Measurements from ENCODE around the gene ZNF91. TPM values are rescaled to one million over a fixed set of nuclear protein-coding genes. Genes with fewer than 3 reads are reported as not detected.

ZNF91 gene
- total RNA-seq, 1 experiment from 2014 or later, result 43.5 TPM

DNA sequence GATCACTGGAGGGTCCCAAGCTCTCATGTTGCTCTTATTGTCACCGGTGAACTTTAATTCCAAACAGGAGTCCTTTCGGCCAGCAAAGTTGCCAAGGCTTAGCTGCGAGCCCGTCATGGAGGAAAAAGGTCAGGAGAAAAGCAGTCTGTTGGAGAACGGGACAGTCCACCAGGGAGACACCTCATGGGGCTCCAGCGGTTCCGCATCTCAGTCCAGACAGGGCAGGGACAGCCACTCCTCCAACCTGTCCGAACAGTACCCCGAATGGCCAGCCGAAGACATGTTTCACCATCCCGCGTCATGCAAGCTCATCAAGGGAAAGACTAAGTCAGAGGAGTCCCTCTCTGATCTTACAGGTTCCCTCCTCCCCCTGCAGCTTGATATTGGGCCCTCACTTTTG is 10.4 kb downstream of the ZNF91 start:
- Histone ChIP-seq H4K91ac (ENCODE audit: insufficient read length, low read depth, low read length) (no peak overlapping the region), H3K27me3 (ENCODE audit: insufficient read depth, low read length) (no peaks in the 10 kb centered on the region), H3K79me1 (ENCODE audit: insufficient read depth, low read depth, low read length, poor library complexity, severe bottlenecking) (peaks cover 14% of the 10 kb centered on the region), H3K23ac (ENCODE audit: insufficient read length, low read depth, low read length) (no peak overlapping the region), H4K8ac (replicated peaks; ENCODE audit: insufficient read length, low read depth, low read length) (no peak overlapping the region), H2BK5ac (ENCODE audit: insufficient read length, low read length) (no peak overlapping the region), H3K18ac (ENCODE audit: insufficient read length, low read depth, low read length) (no peak overlapping the region), H3K9me3 (ENCODE audit: control insufficient read depth, low read depth, low read length) (no peaks in the 10 kb centered on the region), H4K20me1 (ENCODE audit: control insufficient read depth, insufficient read depth, insufficient read length) (no peaks in the 10 kb centered on the region), H3K56ac (ENCODE audit: insufficient read length, low read depth, low read length) (no peak overlapping the region), H3K79me2 (ENCODE audit: insufficient read depth, low read length) (peaks cover 16% of the 10 kb centered on the region; the same call in 1 of the 2 replicates), H3K14ac (ENCODE audit: insufficient read depth, low read length) (no peak overlapping the region), H2AK5ac (ENCODE audit: insufficient read length, low read length) (no peak overlapping the region), H2BK15ac (ENCODE audit: low read depth, low read length) (no peak overlapping the region), H2BK120ac (ENCODE audit: low read depth, low read length, poor library complexity, severe bottlenecking) (no peak overlapping the region), H2BK20ac (ENCODE audit: low read depth, low read length, poor library complexity, severe bottlenecking) (no peak overlapping the region), H3K4ac (ENCODE audit: low read depth, low read length) (no peak overlapping the region), H3K4me1 (ENCODE audit: insufficient read depth, low read length) (no peaks in the 10 kb centered on the region), H2AFZ (ENCODE audit: low read length) (no peak overlapping the region), H3K27ac (ENCODE audit: insufficient read length, low read depth, low read length) (no peak overlapping the region), H2BK12ac (ENCODE audit: insufficient read length, low read depth, low read length) (no peak overlapping the region), H3T11ph (ENCODE audit: low read length) (no peak overlapping the region), H4K5ac (ENCODE audit: insufficient read length, low read depth, low read length) (no peak overlapping the region), H3K4me2 (ENCODE audit: insufficient read depth, insufficient read length, low read length) (no peak overlapping the region), H3K9ac (ENCODE audit: extremely low read depth, insufficient read length, low read length) (no peak overlapping the region), H3K23me2 (ENCODE audit: insufficient read length, low read depth, low read length, poor library complexity, severe bottlenecking) (no peaks in the 10 kb centered on the region)
- peaks cover 5 to 16% of the 10 kb centered on the region in 2 experiments; a peak in 3 of 4 replicates for H3K4me1 Mint-ChIP-seq
- no peaks in the 10 kb centered on the region for H3K27me3 Mint-ChIP-seq (ENCODE audit: low read depth)
- H3K27ac Mint-ChIP-seq, result peak overlapping the region in 2 of 3 experiments; percentile 16 to 92; a peak in 2 of 7 replicates
- peaks cover 61 to 84% (median 82%) of the 10 kb centered on the region in 3 experiments for H3K36me3 Mint-ChIP-seq (ENCODE audit: insufficient read depth in 1 of 3, low read depth in 3 of 3)
- no peak for DNase-seq
- peaks cover 7 to 75% of the 10 kb centered on the region in 2 experiments; a peak in 4 of 5 replicates for H3K9me3 Mint-ChIP-seq
- no peak overlapping the region for H3K4me3 Mint-ChIP-seq
- WGBS (ENCODE audit: extremely low coverage, insufficient read length, low lambda C conversion rate), result no CpG with 5 or more reads among the region's 12 CpGs
- TF ChIP-seq, protein P1, sequence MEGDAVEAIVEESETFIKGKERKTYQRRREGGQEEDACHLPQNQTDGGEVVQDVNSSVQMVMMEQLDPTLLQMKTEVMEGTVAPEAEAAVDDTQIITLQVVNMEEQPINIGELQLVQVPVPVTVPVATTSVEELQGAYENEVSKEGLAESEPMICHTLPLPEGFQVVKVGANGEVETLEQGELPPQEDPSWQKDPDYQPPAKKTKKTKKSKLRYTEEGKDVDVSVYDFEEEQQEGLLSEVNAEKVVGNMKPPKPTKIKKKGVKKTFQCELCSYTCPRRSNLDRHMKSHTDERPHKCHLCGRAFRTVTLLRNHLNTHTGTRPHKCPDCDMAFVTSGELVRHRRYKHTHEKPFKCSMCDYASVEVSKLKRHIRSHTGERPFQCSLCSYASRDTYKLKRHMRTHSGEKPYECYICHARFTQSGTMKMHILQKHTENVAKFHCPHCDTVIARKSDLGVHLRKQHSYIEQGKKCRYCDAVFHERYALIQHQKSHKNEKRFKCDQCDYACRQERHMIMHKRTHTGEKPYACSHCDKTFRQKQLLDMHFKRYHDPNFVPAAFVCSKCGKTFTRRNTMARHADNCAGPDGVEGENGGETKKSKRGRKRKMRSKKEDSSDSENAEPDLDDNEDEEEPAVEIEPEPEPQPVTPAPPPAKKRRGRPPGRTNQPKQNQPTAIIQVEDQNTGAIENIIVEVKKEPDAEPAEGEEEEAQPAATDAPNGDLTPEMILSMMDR (conservative IDR thresholded peaks at IDR 0.05), result no peak

Measured in H9 (cell line).